B cell (primary cell): ENCODE measurements around the gene PALLD. TPM values are rescaled to one million over a fixed set of nuclear protein-coding genes. Genes with fewer than 3 reads are reported as not detected.

ENCODE experiments used
- ATAC-seq: fragments of 200-7000 bp; cut with Tn5 transposase; one replicate; pipeline ENCODE4 v1.10.0; 2021; ENCODE audit warnings: low read depth, mild to moderate bottlenecking, moderate number of reproducible peaks, moderate library complexity
- CTCF ChIA-PET: fragments of 350-600 bp; sonication (Branson Sonifier 250); formaldehyde crosslinking; loops from one replicate; lab custom pipeline; 2021; ENCODE audit warnings: antibody characterized with exemption, inconsistent platforms; lab: Charles Lee
- POLR2A ChIA-PET: fragments of 350-600 bp; sonication (Branson Sonifier 250); formaldehyde crosslinking; loops from one replicate; lab custom pipeline; 2021; ENCODE audit warnings: antibody characterized with exemption; lab: Charles Lee
- DNase-seq: peaks from one replicate; pipeline ENCODE4 v3.0.0; 2013
- H2AFZ ChIP-seq: 2 replicates; pipeline ENCODE4 v1.6.1; 2012; ENCODE audit warnings: mild to moderate bottlenecking, low read depth, low read length; ENCODE audit not compliant: insufficient read depth, poor library complexity, severe bottlenecking
- H3K27ac ChIP-seq, 2 donors: 1 replicate in 1 of 2; 2 replicates in 1 of 2; pipeline ENCODE4 v1.5.1; 2012 to 2013; ENCODE audit warnings: low read length in 2 of 2, mild to moderate bottlenecking in 2 of 2, moderate library complexity in 1 of 2
- H3K27me3 ChIP-seq, 4 experiments: fragments of 200-600 bp in 1 of 4; sonication (generic) in 1 of 4; replicated peaks in 1 of 4; 1 replicate in 2 of 4; 2 replicates in 2 of 4; pipeline versions ENCODE4 v1.6.1 to v1.7.0; 2013 to 2016; ENCODE audit warnings: low read length in 3 of 4, mild to moderate bottlenecking in 2 of 4, mixed read lengths in 1 of 4, moderate library complexity in 1 of 4; ENCODE audit not compliant: insufficient read depth in 4 of 4, control insufficient read depth in 3 of 4; ENCODE audit errors: control extremely low read depth in 1 of 4
- H3K36me3 ChIP-seq, 2 experiments: replicated peaks in 1 of 2; 1 replicate in 1 of 2; 2 replicates in 1 of 2; pipeline versions ENCODE4 v1.6.1 to v1.7.1; 2013; ENCODE audit warnings: low read length in 1 of 2; ENCODE audit not compliant: insufficient read depth in 2 of 2, control insufficient read depth in 1 of 2; ENCODE audit errors: control extremely low read depth in 1 of 2, extremely low read depth in 1 of 2
- H3K4me1 ChIP-seq, 2 donors: fragments of 200-600 bp in 1 of 2; sonication (generic) in 1 of 2; 1 replicate in 1 of 2; 2 replicates in 1 of 2; pipeline versions ENCODE4 v1.5.1 to v1.6.1; 2013 to 2017; ENCODE audit warnings: low read length in 2 of 2; ENCODE audit not compliant: control insufficient read depth in 2 of 2, insufficient read depth in 2 of 2
- H3K4me2 ChIP-seq: replicated peaks from 2 replicates; pipeline ENCODE3; 2012; ENCODE audit warnings: mild to moderate bottlenecking, low read depth, low read length; ENCODE audit not compliant: poor library complexity, severe bottlenecking
- H3K4me3 ChIP-seq, 5 experiments: fragments of 200-600 bp in 1 of 5; sonication (generic) in 1 of 5; 1 replicate in 3 of 5; 2 replicates in 2 of 5; pipeline versions ENCODE4 v1.5.1 to v1.7.0; 2011 to 2016; ENCODE audit warnings: low read length in 4 of 5, mild to moderate bottlenecking in 4 of 5, low read depth in 2 of 5, control low read depth in 1 of 5, moderate library complexity in 1 of 5; ENCODE audit not compliant: insufficient read depth in 1 of 5; ENCODE audit errors: control extremely low read depth in 1 of 5, extremely low read depth in 1 of 5
- H3K79me2 ChIP-seq: fragments of 200-600 bp; sonication (generic); one replicate; pipeline ENCODE4 v1.6.0; 2016; ENCODE audit warnings: low read length; ENCODE audit not compliant: control insufficient read depth, insufficient read depth
- H3K9ac ChIP-seq: fragments of 200-600 bp; sonication (generic); 2 replicates; pipeline ENCODE4 v1.6.1; 2017; ENCODE audit warnings: mild to moderate bottlenecking, low read length, moderate library complexity
- H3K9me3 ChIP-seq, 3 donors: one replicate each; pipeline versions ENCODE4 v1.6.1 to v1.7.1; 2013; ENCODE audit warnings: low read length in 2 of 3; ENCODE audit not compliant: control insufficient read depth in 2 of 3, insufficient read depth in 1 of 3; ENCODE audit errors: control extremely low read depth in 1 of 3
- H4K20me1 ChIP-seq: 2 replicates; pipeline ENCODE4 v1.6.0; 2012; ENCODE audit warnings: mild to moderate bottlenecking, low read length; ENCODE audit not compliant: insufficient read depth, control insufficient read depth, poor library complexity, severe bottlenecking
- H3K27ac Mint-ChIP-seq: one replicate; pipeline ENCODE4 v1.8.0; 2021; ENCODE audit warnings: mixed read lengths
- H3K27me3 Mint-ChIP-seq: one replicate; pipeline ENCODE4 v1.8.0; 2021; ENCODE audit warnings: mixed read lengths
- H3K4me1 Mint-ChIP-seq: one replicate; pipeline ENCODE4 v1.8.0; 2021; ENCODE audit warnings: mixed read lengths
- H3K4me3 Mint-ChIP-seq: one replicate; pipeline ENCODE4 v1.8.0; 2021; ENCODE audit warnings: mixed read lengths
- H3K9me3 Mint-ChIP-seq: one replicate; pipeline ENCODE4 v1.8.0; 2022; ENCODE audit warnings: mixed read lengths; ENCODE audit not compliant: insufficient read depth
- EZH2 ChIP-seq: IDR thresholded peaks from 2 replicates; pipeline ENCODE4 v1.6.1; 2012; ENCODE audit warnings: borderline replicate concordance, low read depth, mild to moderate bottlenecking, moderate library complexity, low read length; ENCODE audit not compliant: insufficient read depth, poor library complexity, severe bottlenecking
- WGBS: methylation state at CpG from one replicate; pipeline ENCODE4 v1.1.5; 2013; ENCODE audit warnings: missing lambda C conversion rate; ENCODE audit not compliant: insufficient coverage; 5-methylcytosine and 5-hydroxymethylcytosine counted together
- intact Hi-C: fragments of 100-400 bp; cut with micrococcal nuclease; formaldehyde crosslinking; loops from one replicate; pipeline ENCODE4 v1.10.0; 2022
- polyA plus RNA-seq: library from polyadenylated mRNA; depleted of rRNA; stranded (reverse); fragments of >200 nt; gene quantifications from 2 replicates; pipeline ENCODE4 v1.2.3, GENCODE V29; 2012
- total RNA-seq, 2 donors: library from RNA; stranded (reverse); fragments of 120-200 nt in 1 of 2; gene quantifications; 1 replicate in 1 of 2; 2 replicates in 1 of 2; pipeline versions ENCODE4 v1.2.3 to v1.2.4, GENCODE V29; 2013 to 2022
- TF ChIP-seq, protein P1 (sequence below): fragments of 200-600 bp; IDR thresholded peaks from one replicate; pipeline ENCODE4 v1.8.0; 2022; ENCODE audit warnings: antibody characterized with exemption, mild to moderate bottlenecking

The PALLD gene
- total and polyA plus RNA-seq, 2 donors (not counting 1 experiment from before 2014, with no cell fraction given): 0.63 to 0.71 TPM

DNA sequence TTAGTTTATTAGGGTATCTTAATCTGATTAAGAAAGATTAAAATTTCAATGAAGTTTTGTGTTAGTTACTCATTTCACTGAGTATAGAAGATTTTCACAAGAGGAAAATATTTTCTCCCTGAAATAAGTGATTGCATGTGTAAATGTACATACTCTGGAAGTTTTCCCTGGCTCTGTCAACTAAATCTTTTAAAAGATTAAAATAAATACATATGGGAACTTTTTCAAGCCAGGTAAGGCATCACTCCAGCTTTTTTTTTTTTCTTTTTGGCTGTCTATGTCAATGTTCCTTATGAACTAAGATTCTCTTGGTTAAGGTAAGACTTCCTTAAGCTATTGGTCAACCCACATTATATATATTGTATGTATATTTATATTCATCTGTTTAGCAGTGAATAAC is 395.6 kb downstream of the PALLD start:
- no peak overlapping the region for H3K4me3 ChIP-seq
- H3K27me3 Mint-ChIP-seq: no peaks in the 10 kb centered on the region
- ATAC-seq (no peak), DNase-seq (no peak)
- H3K27me3 ChIP-seq: no peaks in the 10 kb centered on the region
- ChIA-PET POLR2A (no interaction called here), CTCF (no interaction called here)
- H3K9ac ChIP-seq: no peak overlapping the region
- H4K20me1 ChIP-seq: no peaks in the 10 kb centered on the region
- no peak overlapping the region for H3K27ac ChIP-seq
- H3K79me2 ChIP-seq: no peaks in the 10 kb centered on the region
- intact Hi-C loops: no loop called here
- H3K9me3 Mint-ChIP-seq: no peaks in the 10 kb centered on the region
- H3K36me3 ChIP-seq: no peaks in the 10 kb centered on the region
- no peaks in the 10 kb centered on the region for H3K4me1 ChIP-seq
- no peaks in the 10 kb centered on the region for H3K9me3 ChIP-seq
- H3K27ac Mint-ChIP-seq: no peak overlapping the region
- TF ChIP-seq, protein P1, sequence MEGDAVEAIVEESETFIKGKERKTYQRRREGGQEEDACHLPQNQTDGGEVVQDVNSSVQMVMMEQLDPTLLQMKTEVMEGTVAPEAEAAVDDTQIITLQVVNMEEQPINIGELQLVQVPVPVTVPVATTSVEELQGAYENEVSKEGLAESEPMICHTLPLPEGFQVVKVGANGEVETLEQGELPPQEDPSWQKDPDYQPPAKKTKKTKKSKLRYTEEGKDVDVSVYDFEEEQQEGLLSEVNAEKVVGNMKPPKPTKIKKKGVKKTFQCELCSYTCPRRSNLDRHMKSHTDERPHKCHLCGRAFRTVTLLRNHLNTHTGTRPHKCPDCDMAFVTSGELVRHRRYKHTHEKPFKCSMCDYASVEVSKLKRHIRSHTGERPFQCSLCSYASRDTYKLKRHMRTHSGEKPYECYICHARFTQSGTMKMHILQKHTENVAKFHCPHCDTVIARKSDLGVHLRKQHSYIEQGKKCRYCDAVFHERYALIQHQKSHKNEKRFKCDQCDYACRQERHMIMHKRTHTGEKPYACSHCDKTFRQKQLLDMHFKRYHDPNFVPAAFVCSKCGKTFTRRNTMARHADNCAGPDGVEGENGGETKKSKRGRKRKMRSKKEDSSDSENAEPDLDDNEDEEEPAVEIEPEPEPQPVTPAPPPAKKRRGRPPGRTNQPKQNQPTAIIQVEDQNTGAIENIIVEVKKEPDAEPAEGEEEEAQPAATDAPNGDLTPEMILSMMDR: no peak
- no peak for TF ChIP-seq EZH2
- H3K4me1 Mint-ChIP-seq: no peaks in the 10 kb centered on the region
- H2AFZ ChIP-seq: no peak overlapping the region
- H3K4me3 Mint-ChIP-seq: no peak overlapping the region
- H3K4me2 ChIP-seq: no peak overlapping the region

- no CpG with 5 or more reads among the region's 2 CpGs for WGBS
- H4K20me1 ChIP-seq: no peaks in the 10 kb centered on the region
Observed at GRCh38 chr4:168893205-168893604, 396.4 kb downstream of the PALLD start.

More at GRCh38 chr4:168893205-168893604, 396.4 kb downstream of the PALLD start:
- Histone ChIP-seq H3K4me3 (no peak overlapping the region), H3K79me2 (no peaks in the 10 kb centered on the region), H3K27ac (no peak overlapping the region), H3K9me3 (no peaks in the 10 kb centered on the region), H3K4me2 (no peak overlapping the region), H3K4me1 (no peaks in the 10 kb centered on the region), H3K36me3 (no peaks in the 10 kb centered on the region), H3K27me3 (no peaks in the 10 kb centered on the region), H3K9ac (no peak overlapping the region), H2AFZ (no peak overlapping the region)
- intact Hi-C loops: no loop called here
- Mint-ChIP-seq H3K9me3 (no peaks in the 10 kb centered on the region), H3K27me3 (no peaks in the 10 kb centered on the region), H3K4me3 (no peak overlapping the region), H3K27ac (no peak overlapping the region), H3K4me1 (no peaks in the 10 kb centered on the region)
- ChIA-PET POLR2A (no interaction called here), CTCF (no interaction called here)
- TF ChIP-seq EZH2: no peak
- TF ChIP-seq, protein P1: no peak
- ATAC-seq: no peak
- DNase-seq: no peak
